ENCODE data around the gene SSX2IP. TPM values are rescaled to one million over a fixed set of nuclear protein-coding genes. Genes with fewer than 3 reads are reported as not detected.

Gene SSX2IP
- total and polyA plus RNA-seq, 8 donors: 2.6 to 24.5 (median 10.2) TPM

- Histone ChIP-seq H3K27ac (no peak overlapping the region), H3K4me1 (peaks cover 0 to 8% (median 0%) of the 10 kb centered on the region in 4 donors), H3K4me3 (no peak overlapping the region), H3K36me3 (no peaks in the 10 kb centered on the region), H3K27me3 (no peaks in the 10 kb centered on the region), H3K9me3 (no peaks in the 10 kb centered on the region)
- intact Hi-C loops (cut with DNase I; ENCODE audit: low total_unique reads): no loop called here
- no peak for DNase-seq
- no peak for TF ChIP-seq POLR2A (IDR thresholded peaks at IDR 0.05)
- no peak for TF ChIP-seq EP300 (IDR thresholded peaks at IDR 0.05)
- no peak for TF ChIP-seq CTCF (IDR thresholded peaks at IDR 0.05)
- TF ChIP-seq POLR2AphosphoS5 (IDR thresholded peaks at IDR 0.05): no peak
- 80 to 84% (median 81%) methylated on average over 7 of the region's 7 CpGs for WGBS, 5 donors
Observed at GRCh38 chr1:84677415-84678099, 12.7 kb downstream of the SSX2IP start.

DNA sequence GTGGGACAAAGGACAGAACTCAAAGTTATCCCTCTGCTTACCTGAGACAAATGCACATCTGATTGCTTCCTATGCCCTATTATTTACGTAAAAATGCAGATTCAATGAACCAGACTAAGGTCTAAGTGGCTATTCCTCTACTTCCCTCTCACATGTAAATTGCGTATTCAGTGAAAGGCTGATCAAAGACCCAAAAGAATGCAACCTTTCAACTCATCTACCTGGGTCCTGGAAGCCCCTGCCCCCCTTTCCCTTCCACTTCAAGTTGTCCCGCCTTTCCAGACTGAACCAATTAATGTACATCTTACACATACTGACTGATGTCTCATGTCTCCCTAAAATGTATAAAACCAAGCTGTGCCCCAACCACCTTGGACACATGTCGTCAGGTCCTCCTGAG lies 14.6 kb downstream of the SSX2IP start:
- no peaks in the 10 kb centered on the region for H3K36me3 ChIP-seq
- no peak for DNase-seq
- H3K27me3 ChIP-seq: no peaks in the 10 kb centered on the region
- H3K4me1 ChIP-seq: peaks cover 0 to 8% (median 0%) of the 10 kb centered on the region in 4 donors
- no peak overlapping the region for H3K4me3 ChIP-seq
- no peaks in the 10 kb centered on the region for H3K9me3 ChIP-seq
- WGBS, 5 donors: 95 to 99% (median 96%) methylated on average over 4 of the region's 4 CpGs
- TF ChIP-seq CTCF (IDR thresholded peaks at IDR 0.05) (no peak), POLR2AphosphoS5 (IDR thresholded peaks at IDR 0.05) (no peak), EP300 (IDR thresholded peaks at IDR 0.05) (no peak), POLR2A (IDR thresholded peaks at IDR 0.05) (no peak)
- intact Hi-C loops (cut with DNase I; ENCODE audit: low total_unique reads): no loop called here
- H3K27ac ChIP-seq: no peak overlapping the region

- Histone ChIP-seq H3K36me3 (no peaks in the 10 kb centered on the region), H3K27ac (no peak overlapping the region), H3K9me3 (no peaks in the 10 kb centered on the region), H3K27me3 (no peaks in the 10 kb centered on the region), H3K4me3 (no peak overlapping the region), H3K4me1 (peaks cover 0 to 8% (median 0%) of the 10 kb centered on the region in 4 donors)
- intact Hi-C loops (cut with DNase I; ENCODE audit: low total_unique reads): no loop called here
- DNase-seq: no peak
- WGBS, 5 donors: 22 to 44% (median 31%) methylated on average over 1 of the region's 1 CpG
- TF ChIP-seq CTCF (IDR thresholded peaks at IDR 0.05) (no peak), EP300 (IDR thresholded peaks at IDR 0.05) (no peak), POLR2AphosphoS5 (IDR thresholded peaks at IDR 0.05) (no peak), POLR2A (IDR thresholded peaks at IDR 0.05) (no peak)
Observed at GRCh38 chr1:84675106-84675505, 15.2 kb downstream of the SSX2IP start.

DNA sequence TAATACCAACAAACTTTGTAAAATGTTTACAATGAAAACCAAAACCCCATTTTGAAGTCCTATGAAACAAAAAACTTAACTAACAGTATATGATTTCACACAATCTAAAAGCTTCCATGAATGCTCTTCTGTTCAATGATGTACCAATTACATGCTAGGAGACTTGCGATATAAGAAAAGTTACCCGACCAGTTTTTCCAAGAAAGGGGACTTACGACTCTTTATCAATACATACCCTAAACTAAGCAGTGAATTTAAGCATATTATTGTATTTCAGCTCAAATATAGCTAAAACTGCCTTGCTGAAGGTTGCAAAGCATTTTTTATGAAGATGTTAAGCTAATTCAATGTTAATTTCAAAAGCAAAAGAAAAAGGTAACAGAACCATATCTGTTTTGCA lies 15.6 kb downstream of the SSX2IP start:
- Histone ChIP-seq H3K4me1 (peaks cover 0 to 8% (median 0%) of the 10 kb centered on the region in 4 donors), H3K9me3 (no peaks in the 10 kb centered on the region), H3K27me3 (no peaks in the 10 kb centered on the region), H3K27ac (no peak overlapping the region), H3K4me3 (no peak overlapping the region), H3K36me3 (peaks cover 0 to under 1% (median 0%) of the 10 kb centered on the region in 4 donors)
- intact Hi-C loops (cut with DNase I; ENCODE audit: low total_unique reads): no loop called here
- 35 to 62% (median 45%) methylated on average over 3 of the region's 3 CpGs for WGBS, 5 donors
- no peak for DNase-seq
- TF ChIP-seq EP300 (IDR thresholded peaks at IDR 0.05): no peak
- TF ChIP-seq CTCF (IDR thresholded peaks at IDR 0.05): no peak
- no peak for TF ChIP-seq POLR2A (IDR thresholded peaks at IDR 0.05)
- no peak for TF ChIP-seq POLR2AphosphoS5 (IDR thresholded peaks at IDR 0.05)

Measured in stomach (tissue), 9 donors.